Measurements from ENCODE around the gene TMEM131.
"Not testable (repeated sequence)": the region's sequence is repeated elsewhere in the genome, so short reads cannot be mapped to it uniquely, and the experiment has no call there.

The TMEM131 gene

GRCh38 chr2:97953853-97954252, 41.9 kb downstream of the TMEM131 start:
- DNase-seq (ENCODE audit: low spot score) = no peak

GRCh38 chr2:97952357-97952756, 43.4 kb downstream of the TMEM131 start:
- no peak for DNase-seq (ENCODE audit: low spot score)

- peak; percentile 9 for DNase-seq (ENCODE audit: low spot score)
Observed at GRCh38 chr2:97951155-97951680, 44.5 kb downstream of the TMEM131 start.

GRCh38 chr2:97950329-97951154, 45.2 kb downstream of the TMEM131 start:
- peak; percentile 71 for DNase-seq (ENCODE audit: low spot score)

- DNase-seq (ENCODE audit: low spot score) = no peak
Observed at GRCh38 chr2:97948926-97949325, 46.8 kb downstream of the TMEM131 start.

- DNase-seq (ENCODE audit: low spot score) = no peak
Observed at GRCh38 chr2:97945791-97946190, 50.0 kb downstream of the TMEM131 start.

- DNase-seq (ENCODE audit: low spot score) = no peak
Observed at GRCh38 chr2:97936881-97937280, 58.9 kb downstream of the TMEM131 start.

GRCh38 chr2:97936199-97936598, 59.5 kb downstream of the TMEM131 start:
- no peak for DNase-seq (ENCODE audit: low spot score)

GRCh38 chr2:97935719-97936161, 60.0 kb downstream of the TMEM131 start:
- DNase-seq (ENCODE audit: low spot score) = peak; percentile 43

GRCh38 chr2:97932975-97933662, 62.6 kb downstream of the TMEM131 start:
- DNase-seq (ENCODE audit: low spot score) = no peak

- no peak for DNase-seq (ENCODE audit: low spot score)
Observed at GRCh38 chr2:97931858-97932225, 63.9 kb downstream of the TMEM131 start.

- no peak for DNase-seq (ENCODE audit: low spot score)
Observed at GRCh38 chr2:97931118-97931857, 64.5 kb downstream of the TMEM131 start.

GRCh38 chr2:97928591-97928990, 67.2 kb downstream of the TMEM131 start:
- no peak for DNase-seq (ENCODE audit: low spot score)

GRCh38 chr2:97926946-97927345, 68.8 kb downstream of the TMEM131 start:
- DNase-seq (ENCODE audit: low spot score) = no peak

GRCh38 chr2:97924194-97924593, 71.6 kb downstream of the TMEM131 start:
- DNase-seq (ENCODE audit: low spot score) = no peak

GRCh38 chr2:97919858-97920257, 75.9 kb downstream of the TMEM131 start:
- no peak for DNase-seq (ENCODE audit: low spot score)

GRCh38 chr2:97918818-97919217, 76.9 kb downstream of the TMEM131 start:
- DNase-seq (ENCODE audit: low spot score) = no peak

- not testable (repeated sequence) for DNase-seq (ENCODE audit: low spot score)
Observed at GRCh38 chr2:97917668-97918067, 78.1 kb downstream of the TMEM131 start.

- DNase-seq (ENCODE audit: low spot score) = no peak
Observed at GRCh38 chr2:97914691-97915213, 81.0 kb downstream of the TMEM131 start.

- DNase-seq (ENCODE audit: low spot score) = no peak
Observed at GRCh38 chr2:97913846-97914245, 81.9 kb downstream of the TMEM131 start.

- DNase-seq (ENCODE audit: low spot score) = no peak
Observed at GRCh38 chr2:97911922-97912575, 83.7 kb downstream of the TMEM131 start.
